GM20431 (cell line): Measurements from ENCODE around the gene ACAD10.
"Not testable (repeated sequence)": the region's sequence is repeated elsewhere in the genome, so short reads cannot be mapped to it uniquely, and the experiment has no call there.

Source experiments
- in situ Hi-C: fragments of 300-500 bp; cut with MseI, MboI; formaldehyde crosslinking; loops from one replicate; pipeline ENCODE4 v1.15.0; 2020; ENCODE audit warnings: low sequenced_read_pairs; ENCODE audit not compliant: unreplicated experiment

Gene ACAD10

DNA sequence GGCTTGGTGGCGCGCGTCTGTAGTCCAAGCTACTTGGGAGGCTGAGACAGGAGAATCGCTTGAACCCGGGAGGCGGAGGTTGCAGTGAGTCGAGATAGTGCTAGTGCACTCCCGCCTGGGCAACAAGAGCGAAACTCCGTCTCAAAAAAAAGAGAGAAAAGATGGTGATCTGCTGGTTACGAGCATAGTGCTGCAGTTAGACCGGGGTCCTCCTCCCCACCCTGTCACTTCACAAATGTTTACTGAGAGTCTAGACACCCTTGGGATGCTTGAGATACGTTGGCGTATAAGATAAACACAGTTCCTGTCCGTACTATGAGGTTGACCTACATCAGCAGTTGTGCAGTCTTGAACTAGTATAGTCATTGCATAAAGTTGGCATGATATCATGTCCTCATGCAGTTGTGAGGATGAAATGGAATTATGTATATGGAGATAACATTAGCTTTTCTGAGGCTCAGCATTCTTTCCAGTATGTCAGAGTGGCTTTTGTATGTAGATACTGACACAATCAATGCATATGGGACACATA lies 787 bp downstream of the ACAD10 start:
- in situ Hi-C loops, result no loop called here

DNA sequence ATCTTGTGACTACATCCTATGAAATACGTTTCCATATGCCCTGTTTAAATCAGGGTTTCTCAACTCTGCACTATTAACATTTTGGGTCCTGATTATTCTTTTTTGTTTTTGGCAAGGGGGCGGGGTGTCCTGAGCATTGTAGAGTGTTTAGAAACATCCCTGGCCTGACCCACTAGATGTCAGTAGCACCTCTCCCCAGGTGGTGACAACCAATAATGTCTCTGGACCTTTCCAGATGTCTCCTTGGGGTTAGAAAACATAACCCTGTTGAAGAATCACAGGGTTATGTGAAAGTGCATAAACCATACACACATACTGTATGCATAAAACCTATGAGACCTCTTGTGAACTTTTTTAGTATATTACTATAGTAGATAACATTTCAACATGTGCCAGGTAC lies 1.4 kb downstream of the ACAD10 start:
- in situ Hi-C loops, result no loop called here

DNA sequence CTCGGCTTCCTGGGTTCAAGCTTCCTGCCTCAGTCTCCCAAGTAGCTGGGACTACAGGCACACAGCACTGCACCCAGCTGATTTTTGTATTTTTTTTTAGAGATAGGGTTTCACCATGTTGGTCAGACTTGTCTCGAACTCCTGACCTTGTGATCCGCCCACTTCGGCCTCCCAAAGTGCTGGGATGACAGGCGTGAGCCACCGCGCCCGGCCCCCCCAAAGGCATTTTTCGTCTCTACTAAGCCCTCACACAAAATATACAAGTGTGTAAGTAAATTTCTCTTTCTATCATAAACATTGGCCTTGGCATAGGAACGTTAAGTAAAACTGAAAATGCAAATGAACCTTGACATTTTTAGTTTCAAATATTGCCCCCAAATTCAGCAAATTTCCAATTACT lies 2.1 kb downstream of the ACAD10 start:
- in situ Hi-C loops, result no loop called here

DNA sequence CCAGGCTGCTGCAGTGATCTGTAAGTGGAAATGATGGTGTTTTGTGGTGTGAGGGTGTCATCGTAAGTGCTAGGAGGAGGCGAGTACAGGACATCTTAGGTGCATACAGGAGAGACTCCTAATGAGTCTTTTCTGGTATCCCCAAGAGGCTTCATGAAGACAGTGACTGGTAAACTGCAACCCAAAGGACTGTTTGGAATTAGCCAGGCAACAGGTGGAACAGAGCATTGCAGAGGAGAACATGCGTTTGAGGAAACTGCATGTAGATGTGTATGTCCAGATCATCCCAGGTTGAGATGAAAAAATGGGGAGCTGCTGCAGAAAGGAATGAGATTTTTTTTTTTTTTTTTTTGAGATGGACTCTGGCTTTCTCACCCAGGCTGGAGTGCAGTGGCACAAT lies 5.4 kb downstream of the ACAD10 start:
- in situ Hi-C loops, result no loop called here

DNA sequence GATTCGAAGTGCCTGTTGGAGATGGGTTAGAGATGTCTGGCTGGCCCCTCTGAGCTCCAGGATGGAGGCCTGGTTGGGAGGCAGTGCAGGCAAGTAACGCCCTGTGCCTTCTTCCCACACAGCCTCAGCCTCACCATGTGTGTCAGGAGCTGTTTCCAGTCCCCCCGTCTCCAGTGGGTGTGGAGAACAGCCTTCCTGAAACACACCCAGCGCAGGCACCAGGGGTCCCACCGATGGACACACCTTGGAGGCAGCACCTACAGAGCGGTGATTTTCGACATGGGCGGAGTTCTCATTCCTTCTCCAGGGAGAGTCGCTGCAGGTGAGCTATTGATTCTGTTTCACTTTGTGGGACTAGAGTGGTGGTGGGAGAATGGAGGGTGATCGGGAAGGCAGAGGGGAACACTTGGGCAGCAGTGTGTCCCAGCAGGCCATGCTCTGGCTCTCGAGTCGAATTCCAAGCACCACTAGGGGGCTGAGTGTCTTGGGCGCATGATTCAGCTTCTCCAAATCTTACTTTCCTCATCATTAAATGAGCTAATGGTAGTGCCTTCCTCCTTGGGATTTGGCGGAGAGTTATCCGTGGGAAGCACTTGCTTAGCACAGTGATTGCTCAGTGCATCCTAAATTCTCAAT lies 6.8 kb downstream of the ACAD10 start:
- in situ Hi-C loops, result no loop called here

DNA sequence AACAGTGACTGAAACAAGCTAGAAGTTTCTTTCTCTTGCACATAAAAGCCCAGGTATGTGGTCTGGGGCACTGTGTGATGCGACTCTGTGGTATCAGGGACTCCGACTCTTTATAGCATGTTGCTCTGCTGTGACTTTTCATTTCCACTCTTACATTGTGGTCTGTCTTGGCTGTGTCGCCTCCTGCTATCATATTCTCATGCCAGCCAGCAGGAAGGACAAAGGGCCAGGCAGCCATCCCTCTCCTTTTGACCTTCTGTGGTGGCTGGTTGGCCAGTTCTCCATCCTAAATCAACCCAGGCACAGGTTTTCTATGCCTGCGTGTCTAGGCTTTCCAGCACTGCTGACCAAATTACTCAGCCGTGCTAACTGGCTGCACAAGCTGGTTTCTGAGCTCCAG lies 8.0 kb downstream of the ACAD10 start:
- in situ Hi-C loops, result no loop called here

DNA sequence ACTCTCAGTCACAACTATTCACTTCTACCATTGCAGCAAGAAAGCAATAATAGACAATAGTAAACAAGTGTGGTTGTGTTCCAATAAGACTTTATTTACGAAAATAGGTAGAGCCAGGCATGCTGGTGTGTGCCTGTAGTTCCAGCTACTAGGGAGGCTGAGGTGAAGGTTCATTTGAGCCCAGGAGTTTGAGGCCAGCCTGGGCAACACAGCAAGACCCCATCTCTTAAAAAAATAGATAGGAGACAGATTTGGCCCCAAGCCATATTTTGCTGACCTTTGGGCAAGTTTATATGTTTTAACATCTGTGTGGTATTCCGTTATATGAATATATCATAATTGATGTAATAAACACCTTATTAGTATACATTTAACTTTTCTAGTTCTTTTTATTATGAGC lies 14.1 kb downstream of the ACAD10 start:
- in situ Hi-C loops, result no loop called here

DNA sequence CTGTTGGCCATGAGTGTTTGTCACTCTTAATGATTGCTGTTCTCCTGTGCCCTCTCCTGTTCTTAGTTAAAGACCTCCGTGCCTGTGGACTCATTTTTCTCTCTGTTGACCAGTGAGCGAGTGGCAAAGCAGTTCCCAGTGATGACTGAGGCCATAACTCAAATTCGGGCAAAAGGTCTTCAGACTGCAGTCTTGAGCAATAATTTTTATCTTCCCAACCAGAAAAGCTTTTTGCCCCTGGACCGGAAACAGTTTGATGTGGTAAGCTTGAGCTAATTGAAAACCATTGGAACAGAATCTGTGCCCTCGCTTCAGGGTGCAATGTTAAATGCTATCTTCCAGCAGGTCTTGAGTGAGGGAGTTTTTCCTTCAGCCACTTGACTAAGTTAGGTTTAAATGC lies 19.8 kb downstream of the ACAD10 start:
- in situ Hi-C loops, result no loop called here

DNA sequence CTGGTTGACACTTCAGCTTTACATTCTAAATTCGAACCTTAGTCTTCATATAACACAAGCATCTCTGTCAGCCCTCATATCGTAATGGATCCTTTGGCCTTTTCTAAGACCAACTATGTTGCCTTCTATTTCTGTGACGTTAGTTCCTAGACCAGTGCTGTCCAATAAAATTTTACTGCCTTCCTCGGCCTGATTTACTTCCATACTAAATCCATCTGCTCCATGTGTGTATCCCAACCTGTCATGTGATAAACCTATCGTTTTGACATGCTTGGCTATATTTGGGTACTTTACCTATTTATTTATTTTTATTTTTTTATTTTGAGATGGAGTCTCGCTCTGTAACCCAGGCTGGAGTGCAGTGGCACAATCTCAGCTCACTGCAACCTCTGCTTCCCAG lies 20.3 kb downstream of the ACAD10 start:
- in situ Hi-C loops, result no loop called here

DNA sequence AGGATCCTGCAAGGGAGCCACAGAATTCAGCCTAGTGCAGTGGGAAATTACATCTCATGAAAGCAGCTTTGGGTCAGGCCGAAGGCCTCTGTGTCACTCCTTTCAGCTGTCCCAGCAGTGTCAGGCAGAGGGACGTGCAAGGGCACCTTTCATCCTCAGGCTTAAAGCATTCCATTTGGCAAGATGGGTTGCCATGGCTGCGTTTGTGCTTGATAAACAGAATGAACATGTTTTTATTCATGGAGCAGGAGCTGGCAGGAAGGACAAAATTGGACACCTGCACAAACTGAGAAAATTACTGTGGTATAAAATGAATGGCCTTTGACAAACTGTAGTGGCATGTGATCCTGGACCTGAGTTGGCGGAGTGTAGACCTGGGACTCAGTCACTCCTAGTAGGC lies 29.4 kb downstream of the ACAD10 start:
- in situ Hi-C loops, result no loop called here

DNA sequence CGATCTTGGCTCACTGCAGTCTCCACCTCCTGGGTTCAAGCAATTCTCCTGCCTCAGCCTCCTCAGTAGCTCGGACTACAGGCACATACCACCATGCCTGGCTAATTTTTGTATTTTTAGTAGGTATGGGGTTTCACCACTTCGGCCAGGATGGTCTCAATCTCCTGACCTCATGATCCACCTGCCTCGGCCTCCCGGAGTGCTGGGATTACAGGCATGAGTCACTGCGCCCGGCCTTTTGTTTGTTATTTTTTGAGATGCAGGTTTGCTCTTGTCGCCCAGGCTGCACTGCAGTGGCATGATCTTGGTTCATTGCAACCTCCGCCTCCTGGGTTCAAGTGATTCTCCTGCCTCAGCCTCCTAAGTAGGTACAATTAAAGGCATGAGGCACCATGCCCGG lies 33.5 kb downstream of the ACAD10 start:
- in situ Hi-C loops, result not testable (repeated sequence)

DNA sequence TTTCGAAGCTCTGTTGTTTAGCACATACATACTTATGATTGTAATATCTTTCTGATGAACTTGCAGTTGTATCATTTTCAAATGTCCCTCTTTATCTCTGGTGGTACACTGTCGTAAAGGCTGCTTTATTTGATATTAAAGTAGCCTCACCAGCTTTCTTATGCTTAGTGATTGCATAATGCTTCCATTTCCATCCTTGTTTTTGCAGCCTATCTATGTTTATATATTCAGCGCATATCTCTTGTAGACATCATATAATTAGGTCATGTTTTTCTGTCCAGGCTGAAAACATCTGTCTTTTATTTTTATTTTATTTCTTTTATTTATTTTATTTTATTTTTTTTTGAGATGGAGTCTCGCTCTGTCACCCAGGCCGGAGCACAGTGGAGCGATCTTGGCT lies 34.6 kb downstream of the ACAD10 start:
- in situ Hi-C loops, result no loop called here

DNA sequence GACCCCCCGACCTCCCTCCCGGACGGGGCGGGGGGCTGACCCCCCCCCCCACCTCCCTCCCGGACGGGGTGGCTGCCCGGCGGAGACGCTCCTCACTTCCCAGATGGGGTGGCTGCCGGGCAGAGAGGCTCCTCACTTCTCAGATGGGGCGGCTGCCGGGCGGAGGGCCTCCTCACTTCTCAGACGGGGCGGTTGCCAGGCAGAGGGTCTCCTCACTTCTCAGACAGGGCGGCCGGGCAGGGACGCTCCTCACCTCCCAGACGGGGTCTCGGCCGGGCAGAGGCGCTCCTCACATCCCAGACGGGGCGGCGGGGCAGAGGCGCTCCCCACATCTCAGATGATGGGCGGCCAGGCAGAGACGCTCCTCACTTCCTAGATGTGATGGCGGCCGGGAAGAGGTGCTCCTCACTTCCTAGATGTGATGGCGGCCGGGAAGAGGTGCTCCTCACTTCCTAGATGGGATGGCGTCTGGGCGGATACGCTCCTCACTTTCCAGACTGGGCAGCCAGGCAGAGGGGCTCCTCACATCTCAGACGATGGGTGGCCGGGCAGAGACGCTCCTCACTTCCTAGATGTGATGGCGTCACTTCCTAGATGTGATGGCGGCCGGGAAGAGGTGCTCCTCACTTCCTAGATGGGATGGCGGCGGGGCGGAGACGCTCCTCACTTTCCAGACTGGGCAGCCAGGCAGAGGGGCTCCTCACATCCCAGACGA lies 38.0 kb downstream of the ACAD10 start:
- in situ Hi-C loops, result not testable (repeated sequence)

DNA sequence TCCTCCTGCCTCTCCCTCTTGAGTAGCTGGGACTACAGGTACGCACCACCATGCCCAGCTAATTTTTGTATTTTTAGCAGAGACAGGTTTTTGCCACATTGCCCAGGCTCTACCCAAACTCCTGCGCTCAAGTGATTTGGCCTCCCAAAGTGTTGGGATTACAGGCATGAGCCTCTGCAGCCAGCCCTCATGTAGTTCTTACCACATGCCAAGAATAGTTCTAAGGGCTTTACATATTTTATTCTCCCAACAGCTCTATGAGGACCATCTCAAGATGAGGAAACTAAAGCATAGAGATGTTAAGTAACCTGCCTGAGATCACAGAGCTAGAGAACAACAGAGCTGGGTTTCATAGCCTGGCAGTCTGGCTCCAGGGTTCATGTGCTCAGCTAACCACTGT lies 42.9 kb downstream of the ACAD10 start:
- in situ Hi-C loops, result no loop called here

DNA sequence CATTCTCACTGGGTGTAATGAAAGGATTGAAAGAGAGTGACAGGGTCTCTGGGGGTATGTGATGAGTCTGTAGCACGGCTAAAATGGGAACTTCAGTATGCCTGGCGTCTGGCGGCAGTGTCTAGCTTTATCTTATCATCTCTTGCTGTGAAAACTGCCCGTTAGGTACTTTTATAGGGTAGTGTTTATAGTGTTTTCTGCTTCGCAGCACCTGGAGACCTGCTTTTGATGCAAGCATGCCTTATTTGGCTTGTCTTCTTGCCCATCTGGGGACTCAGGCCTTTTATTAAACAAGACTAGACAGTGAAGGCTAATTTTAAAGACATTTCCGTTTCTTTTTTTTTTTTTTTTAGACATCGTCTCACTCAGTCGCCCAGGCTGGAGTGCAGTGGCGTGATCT lies 44.6 kb downstream of the ACAD10 start:
- in situ Hi-C loops, result no loop called here

DNA sequence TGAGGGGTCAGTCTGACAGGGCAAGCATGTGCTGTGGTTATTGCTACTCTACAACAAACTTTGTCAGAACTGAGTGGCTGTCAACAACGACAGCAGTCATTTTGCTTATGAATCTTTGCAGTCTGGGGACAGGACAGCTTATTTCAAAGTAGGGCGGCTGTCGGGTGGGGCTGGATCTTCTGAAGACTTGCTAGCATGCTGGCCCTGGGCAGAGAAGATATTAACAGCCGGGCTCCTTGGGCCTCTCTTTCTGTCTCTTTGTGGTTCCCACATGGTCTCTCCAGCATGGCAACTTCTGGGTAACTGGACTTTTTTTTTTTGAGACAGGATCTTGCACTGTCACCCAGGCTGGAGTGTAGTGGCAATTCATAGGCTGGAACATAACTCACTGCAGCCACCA lies 46.9 kb downstream of the ACAD10 start:
- in situ Hi-C loops, result no loop called here

DNA sequence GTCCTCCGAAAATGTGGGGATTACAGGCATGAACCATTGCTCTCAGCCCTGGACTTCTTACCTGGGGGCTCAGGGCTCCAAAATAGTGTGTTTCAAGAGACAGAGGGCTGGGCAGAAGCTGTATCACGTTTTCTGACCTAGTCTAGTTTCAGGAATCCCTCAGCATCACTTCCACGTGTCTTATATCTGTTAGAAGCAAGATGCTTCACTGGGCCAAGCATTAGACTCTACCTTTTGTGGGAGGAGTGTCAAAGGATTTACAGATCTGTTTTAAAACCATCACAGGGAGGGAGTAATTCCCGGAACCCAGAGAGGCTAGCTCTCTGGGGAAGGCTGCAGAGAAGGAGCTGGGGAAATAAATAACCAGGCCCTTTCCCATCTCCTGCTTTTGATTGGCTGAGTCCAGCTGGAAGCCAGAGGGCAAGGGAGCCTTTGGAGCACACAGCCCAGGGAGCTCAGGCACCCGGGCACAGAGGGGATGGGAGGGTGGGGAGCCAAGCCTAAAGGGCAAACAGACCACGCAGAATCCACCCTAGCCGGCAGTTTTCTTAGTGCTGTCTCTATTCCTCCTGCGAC lies 47.6 kb downstream of the ACAD10 start:
- in situ Hi-C loops, result no loop called here

DNA sequence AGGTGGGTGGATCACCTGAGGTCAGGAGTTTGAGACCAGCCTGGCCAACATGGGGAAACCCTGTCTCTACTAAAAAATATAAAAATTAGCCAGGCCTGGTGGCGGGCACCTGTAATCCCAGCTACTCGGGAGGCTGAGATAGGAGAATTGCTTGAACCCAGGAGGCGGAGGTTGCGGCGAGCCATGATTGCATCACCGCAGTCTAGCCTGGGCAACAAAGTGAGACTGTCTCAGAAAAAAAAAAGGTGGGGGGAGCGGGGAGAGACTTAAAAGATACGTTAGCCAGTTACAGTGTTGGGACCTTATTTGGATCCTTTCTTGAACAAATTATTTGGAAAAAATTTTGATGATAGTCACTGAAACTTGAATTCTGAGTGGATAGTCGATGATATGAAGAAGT lies 53.7 kb downstream of the ACAD10 start:
- in situ Hi-C loops, result not testable (repeated sequence)

DNA sequence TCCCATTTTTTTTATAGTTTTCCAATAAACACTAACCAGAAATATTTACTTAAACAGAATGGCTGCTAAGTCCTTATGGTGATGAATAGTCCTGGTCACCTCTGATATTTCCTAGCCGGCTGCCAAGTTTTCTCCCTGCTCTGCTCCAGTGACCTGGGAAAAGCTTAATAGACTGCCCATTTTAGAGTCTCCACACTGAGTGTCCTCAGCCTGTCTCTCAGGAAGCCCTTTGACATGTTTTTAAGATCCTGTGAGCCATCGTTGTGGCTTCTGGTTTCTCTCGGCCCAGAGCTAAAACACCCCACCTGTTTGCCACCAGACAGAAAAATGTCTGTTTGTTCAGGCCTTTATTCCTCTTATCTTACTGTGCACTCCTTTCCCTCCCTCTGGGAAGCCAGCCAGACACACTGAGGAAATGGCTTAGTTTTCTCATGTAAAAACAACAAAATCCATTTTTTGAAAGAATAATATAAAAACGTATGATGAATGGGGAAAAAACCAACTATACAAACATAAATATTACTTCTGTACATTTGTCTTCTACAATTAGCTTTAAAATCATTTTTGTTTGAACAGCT lies 55.5 kb downstream of the ACAD10 start:
- in situ Hi-C loops, result loop anchor here (10.0 kb wide), 1 partner anchor 53 kb away; no protein-coding TSS in a partner anchor

DNA sequence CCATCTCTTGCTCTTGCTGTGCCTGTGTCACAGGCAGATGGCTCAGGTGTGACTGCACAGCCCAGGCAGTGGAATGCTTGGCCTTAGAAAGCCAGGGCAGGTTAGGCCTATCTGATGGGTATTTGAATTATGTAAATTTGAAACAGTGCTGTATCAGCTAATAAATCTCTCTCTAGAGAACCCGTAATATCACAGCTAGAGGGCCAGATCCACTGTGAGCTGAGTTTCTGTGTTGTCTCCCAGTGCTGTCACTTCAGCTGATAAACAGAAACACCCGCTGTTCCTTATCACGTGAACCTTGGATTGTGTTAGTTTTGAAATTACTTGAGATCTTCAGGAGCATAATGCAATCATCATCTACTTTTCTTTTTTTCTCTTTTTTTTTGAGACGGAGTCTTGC lies 59.4 kb downstream of the ACAD10 start:
- in situ Hi-C loops, result loop anchor here (10.0 kb wide), 1 partner anchor 50 kb away; no protein-coding TSS in a partner anchor

DNA sequence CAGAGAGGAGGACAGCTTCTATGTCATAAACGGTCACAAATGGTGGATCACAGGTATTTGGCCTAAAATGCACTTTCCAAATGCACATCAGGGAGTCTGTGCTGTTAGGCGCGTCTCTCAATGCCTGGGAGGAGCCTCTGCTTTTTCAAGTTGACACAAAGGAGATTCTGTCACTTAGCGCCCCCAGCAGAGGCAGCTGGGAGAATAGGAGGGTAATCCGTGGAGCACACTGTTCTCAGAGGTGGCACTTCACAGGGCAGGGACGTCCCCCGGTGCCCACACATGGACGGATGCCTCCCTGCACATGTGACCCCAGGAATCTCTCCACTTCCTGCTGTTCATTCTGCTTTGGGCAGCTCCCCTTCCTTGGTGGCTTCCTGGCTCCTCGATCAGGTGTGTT lies 61.5 kb downstream of the ACAD10 start:
- in situ Hi-C loops, result loop anchor here (10.0 kb wide), 1 partner anchor 47 kb away; no protein-coding TSS in a partner anchor
